ENCODE measurements around the gene SPATA31A7. TPM values are rescaled to one million over a fixed set of nuclear protein-coding genes. Genes with fewer than 3 reads are reported as not detected.
"Not testable (repeated sequence)": the region's sequence is repeated elsewhere in the genome, so short reads cannot be mapped to it uniquely, and the experiment has no call there.

The SPATA31A7 gene
- not detected in 2 replicates for total RNA-seq (2014; rRNA removed; shearing (Covaris generic))

DNA sequence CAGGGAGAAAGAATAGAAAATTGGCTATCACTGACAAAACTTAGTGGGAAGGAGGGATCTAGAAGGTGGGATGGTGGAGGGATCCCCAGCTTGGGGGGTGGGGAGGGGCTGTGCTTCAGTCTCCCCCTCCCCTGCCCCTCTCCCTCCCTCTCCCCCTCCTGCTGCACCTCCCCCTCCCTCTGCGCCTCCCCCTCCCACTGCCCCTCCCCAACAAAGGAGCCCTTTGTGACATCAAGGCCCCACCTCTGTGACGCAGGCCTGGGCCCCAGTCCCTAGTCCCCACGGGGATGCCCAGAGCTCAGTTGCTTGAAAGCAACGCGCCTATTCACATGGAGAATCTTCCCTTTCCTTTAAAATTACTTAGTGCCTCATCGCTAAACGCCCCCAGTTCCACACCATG lies at the start of gene SPATA31A7:
SPATA31A7 (plus strand) TSS at position 301 of the 400 bp plus-strand sequence; CDS start at position 330, 29 bp downstream.
- not testable (repeated sequence) for H3K4me1 ChIP-seq (replicated peaks)

DNA sequence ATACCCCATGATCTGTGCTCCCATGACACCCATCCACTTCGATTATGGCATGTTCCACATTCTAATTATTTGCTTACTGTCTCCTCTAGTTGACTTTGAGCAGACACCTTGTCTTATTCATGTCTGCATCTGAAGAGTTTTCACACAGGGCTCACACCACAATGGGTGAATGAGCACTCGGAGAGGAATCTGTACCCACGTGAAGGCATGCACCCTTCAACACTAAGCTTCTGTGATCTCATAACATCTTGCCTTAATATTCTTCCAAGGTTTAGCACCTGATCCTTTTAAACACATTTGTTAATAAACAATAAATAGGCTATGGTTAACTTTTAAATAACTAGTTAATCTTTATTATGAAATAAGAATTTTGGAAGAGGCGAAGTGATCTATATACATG lies 36.6 kb downstream of the SPATA31A7 start:
- not testable (repeated sequence) for DNase-seq (ENCODE audit: low read depth in 1 of 2, low spot score in 2 of 2)

More for the DNA sequence above, at the start of gene SPATA31A7:
- H3K9me3 ChIP-seq (replicated peaks); H3K4me3 ChIP-seq; H3K27me3 ChIP-seq (replicated peaks); H3K36me3 ChIP-seq; DNase-seq (ENCODE audit: low read depth in 1 of 2, low spot score in 2 of 2); H3K27ac ChIP-seq: not testable (repeated sequence)

More for the DNA sequence above, 36.6 kb downstream of the SPATA31A7 start:
- not testable (repeated sequence) for H3K9me3 ChIP-seq (replicated peaks); H3K27ac ChIP-seq; H3K4me1 ChIP-seq (replicated peaks); H3K4me3 ChIP-seq; H3K36me3 ChIP-seq; H3K27me3 ChIP-seq (replicated peaks)

Measured in SJSA1 (cell line).